22Rv1 (cell line): ENCODE data around the gene CHDH.

Source experiments
- CTCF ChIP-seq: fragments of 450-650 bp; IDR thresholded peaks from 2 replicates; pipeline ENCODE4 v1.5.1; 2017; ENCODE audit warnings: mild to moderate bottlenecking
- ZFX ChIP-seq: fragments of 450-650 bp; IDR thresholded peaks from 2 replicates; pipeline ENCODE4 v1.6.1; 2017; ENCODE audit warnings: antibody characterized with exemption, borderline replicate concordance

GRCh38 chr3:53763353-53763752 is 82.9 kb downstream of the CHDH start:
- no peak for TF ChIP-seq CTCF
- no peak for TF ChIP-seq ZFX
